Adipocyte (in vitro differentiated cells): Measurements from ENCODE around the gene CCSER2.

Source experiments
- DNase-seq: peaks from one replicate; pipeline ENCODE4 v3.0.0-alpha.2; 2015; ENCODE audit warnings: low read depth
- H3K27me3 ChIP-seq: replicated peaks from 2 replicates; pipeline ENCODE4 v1.7.0; 2013; ENCODE audit warnings: mild to moderate bottlenecking, low read length, moderate library complexity; ENCODE audit not compliant: control insufficient read depth, insufficient read depth
- H3K36me3 ChIP-seq: 2 replicates; pipeline ENCODE4 v1.7.0; 2013; ENCODE audit warnings: low read length, mild to moderate bottlenecking, moderate library complexity; ENCODE audit not compliant: control insufficient read depth, insufficient read depth, severe bottlenecking
- H3K4me1 ChIP-seq: 2 replicates; pipeline ENCODE4 v1.7.0; 2013; ENCODE audit warnings: mild to moderate bottlenecking, low read length, moderate library complexity; ENCODE audit not compliant: control insufficient read depth, insufficient read depth
- H3K4me3 ChIP-seq: 2 replicates; pipeline ENCODE4 v1.7.0; 2013; ENCODE audit warnings: mild to moderate bottlenecking, low read length, moderate library complexity
- H3K9ac ChIP-seq: 2 replicates; pipeline ENCODE4 v1.7.0; 2013; ENCODE audit warnings: mild to moderate bottlenecking, low read length, moderate library complexity
- H3K9me3 ChIP-seq: 2 replicates; pipeline ENCODE4 v1.7.0; 2013; ENCODE audit warnings: mild to moderate bottlenecking, low read length, moderate library complexity; ENCODE audit not compliant: control insufficient read depth

CCSER2 gene

DNA sequence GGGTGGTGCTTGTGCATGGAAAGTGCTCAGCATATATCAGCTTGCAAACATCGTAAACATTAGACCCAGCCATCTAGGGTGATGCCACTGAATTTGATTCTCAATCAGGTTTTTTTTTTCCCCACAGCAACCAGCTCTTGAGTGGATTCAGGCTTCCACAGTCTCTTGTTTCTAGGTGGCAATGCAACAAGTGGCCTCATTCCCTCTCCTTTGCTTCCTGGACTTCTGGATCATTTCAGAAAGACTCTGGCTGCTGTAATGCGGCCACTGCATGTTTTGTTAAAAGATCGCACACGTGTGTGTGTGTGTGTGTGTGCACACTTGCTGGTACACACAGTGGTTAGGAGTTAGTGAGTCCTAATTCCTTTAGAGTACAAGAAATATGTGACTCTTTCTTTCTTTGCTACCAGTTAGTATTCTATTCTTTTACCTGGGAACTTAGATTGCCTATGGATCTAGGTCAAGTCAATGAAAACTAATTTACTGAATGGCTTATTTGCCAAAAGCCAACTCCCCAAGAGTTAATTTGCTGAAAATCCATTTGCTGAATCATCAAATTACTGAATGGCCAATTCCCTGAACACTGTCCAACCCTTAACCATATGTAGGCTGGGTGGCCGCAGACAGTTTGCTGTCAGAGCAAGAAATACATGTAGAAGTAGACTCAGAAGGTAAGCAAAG is 222.5 kb downstream of the CCSER2 start:
- no peaks in the 10 kb centered on the region for H3K4me1 ChIP-seq
- no peaks in the 10 kb centered on the region for H3K36me3 ChIP-seq
- no peaks in the 10 kb centered on the region for H3K9me3 ChIP-seq
- H3K27me3 ChIP-seq = peaks cover 42% of the 10 kb centered on the region
- H3K9ac ChIP-seq = no peak overlapping the region
- no peak for DNase-seq
- no peak overlapping the region for H3K4me3 ChIP-seq

DNA sequence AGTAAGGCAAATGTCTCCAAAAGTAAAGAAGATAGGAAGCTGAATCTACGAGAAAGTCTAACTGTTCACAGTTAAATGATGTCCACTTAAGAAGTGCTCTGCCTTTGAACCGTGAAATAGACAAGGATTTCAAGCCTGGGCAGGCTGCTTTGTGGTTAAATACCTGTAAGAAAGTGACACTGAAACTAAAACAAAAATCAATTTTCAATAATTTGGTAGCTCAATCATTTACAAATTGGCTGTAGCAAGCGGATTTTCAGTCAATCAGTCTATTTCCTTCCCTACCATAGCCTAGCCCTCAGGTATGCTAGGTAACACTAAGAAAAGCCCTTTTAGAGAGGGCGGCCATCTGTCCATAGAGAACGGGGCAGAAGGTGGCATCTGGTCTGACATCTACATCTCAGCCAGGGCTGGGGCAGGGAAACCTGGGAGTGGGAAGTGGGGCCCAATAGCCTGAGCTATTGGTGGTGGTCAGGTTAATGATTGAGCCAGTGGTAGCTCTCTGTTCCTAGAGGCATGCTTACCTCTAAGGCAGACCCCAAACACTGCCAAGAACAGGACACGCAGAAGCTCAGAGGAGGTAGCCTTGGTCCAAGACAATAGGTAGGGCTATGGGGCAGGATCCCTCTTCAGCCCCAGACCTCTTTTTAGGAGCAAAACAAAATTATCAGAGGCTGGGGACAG is 223.2 kb downstream of the CCSER2 start:
- no peak for DNase-seq
- Histone ChIP-seq H3K4me1 (no peaks in the 10 kb centered on the region), H3K9ac (no peak overlapping the region), H3K4me3 (no peak overlapping the region), H3K27me3 (peaks cover 42% of the 10 kb centered on the region), H3K36me3 (no peaks in the 10 kb centered on the region), H3K9me3 (no peaks in the 10 kb centered on the region)

DNA sequence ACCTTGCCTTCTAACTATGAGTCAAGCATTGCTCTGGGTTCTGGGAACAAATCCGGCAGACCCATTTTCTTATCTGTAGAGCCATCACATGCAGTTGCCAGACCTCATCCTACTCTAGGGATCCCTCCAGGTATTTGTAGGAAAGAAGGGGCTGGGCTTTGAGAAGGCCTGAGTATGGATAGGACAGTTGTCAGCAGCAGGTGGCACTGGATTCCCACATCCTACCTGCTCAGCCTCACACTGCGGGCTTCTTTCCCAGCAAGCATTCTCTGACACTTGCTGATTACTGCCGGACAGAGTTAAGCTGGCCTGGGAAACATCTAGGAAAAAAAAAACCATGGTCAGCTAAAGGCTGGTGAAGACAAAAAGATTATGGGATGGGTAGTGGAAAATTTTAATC is 224.1 kb downstream of the CCSER2 start:
- DNase-seq = no peak
- Histone ChIP-seq H3K4me1 (no peaks in the 10 kb centered on the region), H3K36me3 (no peaks in the 10 kb centered on the region), H3K9ac (no peak overlapping the region), H3K9me3 (no peaks in the 10 kb centered on the region), H3K4me3 (no peak overlapping the region), H3K27me3 (peaks cover 42% of the 10 kb centered on the region)

DNA sequence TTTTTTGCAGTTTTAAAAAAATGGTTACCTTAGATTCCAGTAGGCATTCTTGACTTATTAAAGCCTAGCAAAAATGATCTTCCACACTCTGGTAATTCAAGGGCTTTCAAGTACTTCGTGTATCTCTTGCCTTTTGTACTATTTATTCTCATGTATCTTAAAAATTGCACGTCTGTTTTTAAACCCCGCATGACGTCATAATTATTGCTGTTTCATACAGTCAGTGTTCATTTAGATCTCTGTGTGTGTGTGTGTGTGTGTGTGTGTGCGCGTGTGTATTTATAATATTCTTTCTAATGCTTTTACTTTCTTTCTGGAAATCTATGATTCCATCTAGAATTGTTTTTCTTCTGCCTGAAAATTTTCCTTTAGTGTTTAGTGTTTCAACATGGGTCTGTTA is 234.2 kb downstream of the CCSER2 start:
- no peak overlapping the region for H3K9ac ChIP-seq

DNA sequence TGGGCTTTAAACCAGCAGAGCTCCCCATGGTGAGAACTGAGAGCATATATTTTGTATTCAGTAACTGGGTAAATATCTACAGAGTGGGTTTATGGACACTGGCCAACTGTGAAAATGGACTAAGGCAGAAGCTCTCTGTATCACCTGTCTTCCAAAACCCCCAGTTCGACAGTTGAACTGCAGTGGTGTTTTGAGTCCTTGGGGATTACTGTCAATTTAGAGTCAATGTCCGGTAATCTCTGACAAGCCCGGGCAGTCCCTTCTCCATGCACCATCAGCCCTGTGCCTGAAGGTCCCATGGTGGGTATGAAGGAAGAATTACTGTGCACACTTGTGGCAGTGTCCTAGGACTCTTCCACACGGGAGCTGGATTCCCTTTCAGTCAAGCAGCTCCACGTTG is 235.0 kb downstream of the CCSER2 start:
- peaks cover 13% of the 10 kb centered on the region for H3K27me3 ChIP-seq
- no peak overlapping the region for H3K9ac ChIP-seq
- DNase-seq = no peak
- no peaks in the 10 kb centered on the region for H3K36me3 ChIP-seq
- no peak overlapping the region for H3K4me3 ChIP-seq
- H3K9me3 ChIP-seq = no peaks in the 10 kb centered on the region
- no peaks in the 10 kb centered on the region for H3K4me1 ChIP-seq

More for the DNA sequence above, 234.2 kb downstream of the CCSER2 start:
- H3K9me3 ChIP-seq = no peaks in the 10 kb centered on the region
- peaks cover 13% of the 10 kb centered on the region for H3K27me3 ChIP-seq
- DNase-seq = no peak
- H3K4me1 ChIP-seq = no peaks in the 10 kb centered on the region
- H3K36me3 ChIP-seq = no peaks in the 10 kb centered on the region
- H3K4me3 ChIP-seq = no peak overlapping the region

DNA sequence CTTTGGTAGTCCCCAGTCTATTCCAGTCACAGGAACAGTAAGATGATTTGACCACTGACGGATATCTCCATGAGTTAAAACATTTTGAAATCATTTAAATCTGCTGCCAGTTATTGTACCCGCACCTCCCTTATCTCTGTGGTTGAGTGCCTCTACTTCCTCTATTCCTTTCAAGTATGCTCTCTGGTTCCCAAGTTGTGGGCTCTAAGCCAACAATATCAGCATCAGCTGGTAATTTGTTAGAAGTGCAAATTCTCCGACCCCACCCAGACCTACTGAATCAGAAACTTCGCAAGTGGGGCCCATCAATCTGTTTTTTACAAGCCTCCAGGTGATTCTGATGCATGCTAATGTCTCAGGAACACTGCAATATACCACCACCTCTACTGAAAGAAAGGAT is 235.5 kb downstream of the CCSER2 start:
- Histone ChIP-seq H3K9ac (no peak overlapping the region), H3K4me3 (no peak overlapping the region), H3K9me3 (no peaks in the 10 kb centered on the region), H3K36me3 (no peaks in the 10 kb centered on the region), H3K4me1 (no peaks in the 10 kb centered on the region), H3K27me3 (peaks cover 13% of the 10 kb centered on the region)
- DNase-seq = no peak

DNA sequence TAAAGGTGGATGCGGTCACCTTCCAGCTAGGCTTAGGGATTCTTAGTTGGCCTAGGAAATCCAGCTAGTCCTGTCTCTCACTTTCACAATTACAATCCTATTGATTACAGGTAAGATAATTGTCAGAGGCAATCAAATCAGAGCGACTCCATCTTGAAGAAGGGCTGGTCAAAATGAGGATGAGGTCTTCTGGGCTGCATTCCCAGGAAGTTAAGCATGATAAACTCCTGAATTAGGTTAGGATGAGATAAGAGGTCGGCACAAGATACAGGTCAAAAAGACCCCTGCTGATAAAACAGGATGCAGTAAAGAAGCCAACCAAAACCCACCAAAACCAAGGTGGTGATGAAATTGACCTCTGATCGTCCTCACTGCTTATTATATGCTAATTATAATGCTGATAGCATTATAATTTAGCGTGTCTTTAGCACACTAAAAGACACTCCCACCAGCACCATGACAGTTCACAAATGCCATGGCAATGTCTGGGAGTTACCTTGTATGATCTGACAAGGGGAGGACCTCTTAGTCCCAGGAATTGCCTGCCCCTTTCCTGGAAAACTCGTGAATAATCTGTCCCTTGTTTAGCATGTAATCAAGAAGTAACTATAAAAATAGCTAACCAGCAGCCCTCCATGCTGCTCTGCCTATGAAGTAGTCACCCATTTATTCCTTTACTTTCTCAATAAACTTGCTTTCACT is 237.6 kb downstream of the CCSER2 start:
- no peaks in the 10 kb centered on the region for H3K36me3 ChIP-seq
- H3K27me3 ChIP-seq = peaks cover 16% of the 10 kb centered on the region
- no peaks in the 10 kb centered on the region for H3K4me1 ChIP-seq
- no peak for DNase-seq
- no peak overlapping the region for H3K4me3 ChIP-seq
- no peaks in the 10 kb centered on the region for H3K9me3 ChIP-seq
- no peak overlapping the region for H3K9ac ChIP-seq

DNA sequence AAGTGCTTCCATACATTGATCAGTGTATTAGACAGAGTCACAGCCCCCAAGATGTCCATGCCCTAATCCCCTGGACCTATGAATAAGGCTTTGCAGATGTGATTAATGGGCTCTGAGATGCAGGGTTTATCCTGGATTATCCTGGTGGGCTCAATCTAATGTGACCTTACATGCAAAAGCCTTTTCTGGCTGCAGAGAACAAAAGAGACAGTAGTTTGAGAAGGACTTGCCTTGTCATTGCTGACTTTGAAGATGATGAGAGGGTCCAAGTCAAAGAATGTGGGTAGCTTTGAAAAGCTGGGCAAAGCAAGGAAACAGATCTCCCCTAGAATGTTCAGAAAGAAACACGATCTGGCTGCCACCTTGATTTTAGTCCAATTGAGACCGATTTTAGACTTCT is 238.7 kb downstream of the CCSER2 start:
- peaks cover 16% of the 10 kb centered on the region for H3K27me3 ChIP-seq
- no peak overlapping the region for H3K4me3 ChIP-seq
- DNase-seq = no peak
- H3K9ac ChIP-seq = no peak overlapping the region
- no peaks in the 10 kb centered on the region for H3K4me1 ChIP-seq
- no peaks in the 10 kb centered on the region for H3K9me3 ChIP-seq
- no peaks in the 10 kb centered on the region for H3K36me3 ChIP-seq
